MM.1S (cell line): ENCODE data around the gene TULP1.

Source experiments
- EZH2 ChIP-seq: fragments of 300-600 bp; sonication (generic); optimal IDR thresholded peaks from 2 replicates; pipeline ENCODE3; 2017; ENCODE audit warnings: low read depth, mild to moderate bottlenecking, antibody characterized with exemption, low read length, mixed read lengths
- TF ChIP-seq, protein P1 (sequence below): fragments of 300-600 bp; sonication (generic); IDR thresholded peaks from 2 replicates; pipeline ENCODE4 v1.5.1; 2016; ENCODE audit warnings: antibody characterized with exemption, low read length, mixed read lengths

DNA sequence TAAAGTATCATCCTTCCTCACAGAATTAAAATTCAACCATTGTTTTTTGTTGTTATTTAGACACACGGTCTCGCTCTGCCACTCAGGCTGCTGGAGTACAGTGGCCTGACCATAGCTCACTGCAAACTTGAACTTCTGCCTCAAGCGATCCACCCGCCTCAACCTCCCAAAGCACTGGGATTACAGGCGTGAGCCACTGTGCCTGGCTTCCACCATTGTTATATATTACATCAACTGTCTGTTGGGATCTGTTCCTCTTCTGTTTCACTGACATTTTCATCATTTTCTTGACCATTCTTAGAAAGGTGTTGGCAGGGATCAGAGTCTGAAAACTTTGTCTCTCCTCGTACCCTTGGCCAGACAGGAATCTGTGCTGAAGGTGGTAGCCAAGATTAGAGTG lies 21.3 kb upstream of the TULP1 start:
- TF ChIP-seq, protein P1, sequence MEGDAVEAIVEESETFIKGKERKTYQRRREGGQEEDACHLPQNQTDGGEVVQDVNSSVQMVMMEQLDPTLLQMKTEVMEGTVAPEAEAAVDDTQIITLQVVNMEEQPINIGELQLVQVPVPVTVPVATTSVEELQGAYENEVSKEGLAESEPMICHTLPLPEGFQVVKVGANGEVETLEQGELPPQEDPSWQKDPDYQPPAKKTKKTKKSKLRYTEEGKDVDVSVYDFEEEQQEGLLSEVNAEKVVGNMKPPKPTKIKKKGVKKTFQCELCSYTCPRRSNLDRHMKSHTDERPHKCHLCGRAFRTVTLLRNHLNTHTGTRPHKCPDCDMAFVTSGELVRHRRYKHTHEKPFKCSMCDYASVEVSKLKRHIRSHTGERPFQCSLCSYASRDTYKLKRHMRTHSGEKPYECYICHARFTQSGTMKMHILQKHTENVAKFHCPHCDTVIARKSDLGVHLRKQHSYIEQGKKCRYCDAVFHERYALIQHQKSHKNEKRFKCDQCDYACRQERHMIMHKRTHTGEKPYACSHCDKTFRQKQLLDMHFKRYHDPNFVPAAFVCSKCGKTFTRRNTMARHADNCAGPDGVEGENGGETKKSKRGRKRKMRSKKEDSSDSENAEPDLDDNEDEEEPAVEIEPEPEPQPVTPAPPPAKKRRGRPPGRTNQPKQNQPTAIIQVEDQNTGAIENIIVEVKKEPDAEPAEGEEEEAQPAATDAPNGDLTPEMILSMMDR = no peak
- TF ChIP-seq EZH2 = no peak
